Adrenal gland (tissue), 12 donors: ENCODE results near the gene SRRM1. TPM values are rescaled to one million over a fixed set of nuclear protein-coding genes. Genes with fewer than 3 reads are reported as not detected.
"Not testable (repeated sequence)": the region's sequence is repeated elsewhere in the genome, so short reads cannot be mapped to it uniquely, and the experiment has no call there.

Source experiments
- DNase-seq, 7 donors: peaks; one replicate each; pipeline ENCODE4 v3.0.0-alpha.2; 2019 to 2020
- H3K27ac ChIP-seq, 5 donors: fragments of 200-600 bp; sonication (generic) in 4 of 5; 1 replicate in 3 of 5; 2 replicates in 2 of 5; pipeline versions ENCODE4 v1.5.1 to v1.8.0; 2016 to 2020; ENCODE audit warnings: mild to moderate bottlenecking in 1 of 5
- H3K27me3 ChIP-seq: fragments of 200-600 bp; 2 replicates; pipeline ENCODE4 v1.8.0; 2021
- H3K36me3 ChIP-seq, 2 donors: fragments of 200-600 bp; replicated peaks in 1 of 2; 1 replicate in 1 of 2; 2 replicates in 1 of 2; pipeline versions ENCODE4 v1.5.1 to v1.8.0; 2018 to 2022
- H3K4me1 ChIP-seq, 2 donors: fragments of 200-600 bp; replicated peaks in 1 of 2; 1 replicate in 1 of 2; 2 replicates in 1 of 2; pipeline versions ENCODE4 v1.5.1 to v1.8.0; 2018 to 2021
- H3K4me3 ChIP-seq, 4 donors: fragments of 200-600 bp; sonication (generic) in 3 of 4; one replicate each; pipeline ENCODE4 v1.5.1; 2016 to 2018
- H3K9me3 ChIP-seq, 3 donors: fragments of 200-600 bp; sonication (generic) in 1 of 3; replicated peaks in 1 of 3; 1 replicate in 2 of 3; 2 replicates in 1 of 3; pipeline versions ENCODE4 v1.5.1 to v1.8.0; 2016 to 2021
- POLR2A ChIP-seq, 2 donors: fragments of 450-650 bp; IDR thresholded peaks; one replicate each; pipeline ENCODE4 v1.6.1; 2017; ENCODE audit warnings: antibody characterized with exemption in 2 of 2, mild to moderate bottlenecking in 2 of 2, moderate library complexity in 1 of 2
- WGBS, 4 donors: extraction: QIAGEN DNeasy Blood & Tissue Kit in 2 of 4; methylation state at CpG; one replicate each; pipeline versions ENCODE4 v1.1.5 to v1.1.7; 2013 to 2017; 5-methylcytosine and 5-hydroxymethylcytosine counted together
- intact Hi-C, 2 donors: fragments of 100-400 bp; cut with DNase I; formaldehyde crosslinking; loops; one replicate each; pipeline versions ENCODE4 v1.14.1 to v1.15.0; 2022 to 2023
- polyA plus RNA-seq, 3 donors: library from polyadenylated mRNA; stranded (reverse); fragments of 200-250 nt in 2 of 3; fragments of 350-450 nt in 1 of 3; fragmentation: Illumina TruSeq in 1 of 3; extraction: RNeasy Lipid Tissue Mini Kit (QIAGEN cat#74804) in 1 of 3; gene quantifications; one replicate each; pipeline ENCODE4 v1.2.3, GENCODE V29; 2013 to 2014
- small RNA-seq, 2 donors: library from RNA; depleted of rRNA; stranded (forward); fragments of <200 nt; gene quantifications; one replicate each; pipeline ENCODE3, GENCODE V24; 2016
- total RNA-seq, 9 donors: library from RNA; depleted of rRNA in 4 of 9; stranded (reverse); fragments of >200 nt in 4 of 9; fragments of 120-200 nt in 1 of 9; fragmentation: NEBNext Ultra II Directional in 1 of 9; extraction: Animal tissue kit (Norgen Biotek cat#: 25700) in 1 of 9; gene quantifications; one replicate each; pipeline versions ENCODE4 v1.1.0 to v1.2.4, GENCODE V29; 2013 to 2023
- TF ChIP-seq, protein P1 (sequence below), 6 experiments: fragments of 450-650 bp in 4 of 6; fragments of 200-600 bp in 2 of 6; sonication (generic) in 1 of 6; IDR thresholded peaks; 1 replicate in 5 of 6; 2 replicates in 1 of 6; pipeline versions ENCODE4 v1.5.1 to v1.8.0; 2016 to 2021; ENCODE audit warnings: antibody characterized with exemption in 6 of 6, mild to moderate bottlenecking in 2 of 6, moderate library complexity in 1 of 6
- donor health status: healthy with polysubstance abuse.
- donor health status: Bipolar disorder and iron deficiency.
- donor health status: DM: yes; HTN: yes; CAD: no.
- donor health status: DM: no; HTN: no; CAD: no.
- donor health status: DM: no; HTN: no; CAD: no.
- donor health status: DM: yes; HTN: yes; CAD: no.

SRRM1 gene
- total and polyA plus RNA-seq, 12 donors = 30.0 to 121 (median 80.3) TPM

DNA sequence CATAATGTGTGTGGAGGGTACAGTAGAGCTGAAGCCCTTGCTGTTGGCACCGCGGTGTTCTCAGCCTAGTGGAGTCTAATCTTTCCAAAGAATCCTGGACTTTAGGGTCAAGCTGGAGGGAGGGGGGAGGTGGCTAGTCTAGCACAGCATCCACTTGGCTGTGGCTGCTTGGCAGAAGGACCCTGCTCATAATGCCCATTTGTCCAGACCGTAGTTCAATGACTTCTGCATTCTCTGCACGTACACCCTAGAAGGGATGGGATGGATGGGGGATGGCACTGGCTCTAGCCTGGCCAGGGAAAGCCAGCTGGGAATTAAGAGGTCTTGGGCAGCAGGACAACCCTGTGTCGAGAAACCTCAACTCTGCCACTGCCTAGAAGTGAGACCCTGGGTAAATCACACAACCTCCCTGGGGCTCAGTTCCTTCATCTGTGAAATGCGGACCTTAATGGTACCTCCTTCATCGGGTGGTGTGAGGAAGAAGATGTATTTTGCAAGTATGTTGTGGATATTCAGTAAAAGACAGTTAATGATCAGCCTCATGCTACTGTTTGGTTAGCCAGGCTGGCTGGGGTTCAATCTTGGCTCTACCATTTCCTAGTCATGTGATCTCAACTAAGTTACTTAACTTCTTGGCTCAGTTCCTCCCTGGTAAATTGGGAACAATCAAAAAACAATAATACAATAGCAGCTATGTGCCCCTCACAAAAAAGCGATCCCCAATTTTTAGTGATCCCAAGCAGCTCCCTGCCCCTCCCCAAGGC, 75.0 kb downstream of the SRRM1 start:
- peaks cover 0 to 10% of the 10 kb centered on the region in 2 donors for H3K4me1 ChIP-seq
- DNase-seq = no peak
- TF ChIP-seq, protein P1, sequence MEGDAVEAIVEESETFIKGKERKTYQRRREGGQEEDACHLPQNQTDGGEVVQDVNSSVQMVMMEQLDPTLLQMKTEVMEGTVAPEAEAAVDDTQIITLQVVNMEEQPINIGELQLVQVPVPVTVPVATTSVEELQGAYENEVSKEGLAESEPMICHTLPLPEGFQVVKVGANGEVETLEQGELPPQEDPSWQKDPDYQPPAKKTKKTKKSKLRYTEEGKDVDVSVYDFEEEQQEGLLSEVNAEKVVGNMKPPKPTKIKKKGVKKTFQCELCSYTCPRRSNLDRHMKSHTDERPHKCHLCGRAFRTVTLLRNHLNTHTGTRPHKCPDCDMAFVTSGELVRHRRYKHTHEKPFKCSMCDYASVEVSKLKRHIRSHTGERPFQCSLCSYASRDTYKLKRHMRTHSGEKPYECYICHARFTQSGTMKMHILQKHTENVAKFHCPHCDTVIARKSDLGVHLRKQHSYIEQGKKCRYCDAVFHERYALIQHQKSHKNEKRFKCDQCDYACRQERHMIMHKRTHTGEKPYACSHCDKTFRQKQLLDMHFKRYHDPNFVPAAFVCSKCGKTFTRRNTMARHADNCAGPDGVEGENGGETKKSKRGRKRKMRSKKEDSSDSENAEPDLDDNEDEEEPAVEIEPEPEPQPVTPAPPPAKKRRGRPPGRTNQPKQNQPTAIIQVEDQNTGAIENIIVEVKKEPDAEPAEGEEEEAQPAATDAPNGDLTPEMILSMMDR (IDR thresholded peaks at IDR 0.05) = no peak
- no peak for TF ChIP-seq POLR2A (IDR thresholded peaks at IDR 0.05)
- no peak overlapping the region for H3K4me3 ChIP-seq
- no peak overlapping the region for H3K27ac ChIP-seq
- no peaks in the 10 kb centered on the region for H3K9me3 ChIP-seq
- H3K36me3 ChIP-seq = no peaks in the 10 kb centered on the region
- intact Hi-C loops = no loop called here
- no peaks in the 10 kb centered on the region for H3K27me3 ChIP-seq
- 80 to 90% (median 86%) methylated on average over 8 of the region's 8 CpGs for WGBS, 4 donors

DNA sequence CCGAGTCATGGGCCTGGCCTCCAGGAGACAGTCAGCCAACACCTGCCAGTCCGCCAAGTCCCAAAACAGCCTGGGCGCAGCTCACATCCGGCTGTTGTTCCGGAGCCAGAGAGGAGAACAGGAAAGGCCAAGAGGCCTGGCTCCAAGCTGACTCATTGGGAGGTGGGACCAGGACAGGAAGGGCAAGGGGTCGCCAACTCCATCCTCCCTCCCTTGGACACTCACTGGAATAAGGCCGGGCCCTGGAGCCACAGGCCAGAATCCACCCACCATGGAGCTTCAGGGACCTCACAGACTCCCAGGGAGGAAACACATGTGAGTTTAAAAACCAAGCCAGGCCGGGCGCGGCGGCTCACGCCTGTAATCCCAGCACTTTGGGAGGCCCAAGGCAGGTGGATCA, 77.0 kb downstream of the SRRM1 start:
- Histone ChIP-seq H3K9me3 (no peaks in the 10 kb centered on the region), H3K27ac (peak overlapping the region in 2 of 5 donors; percentile 45 to 83), H3K4me1 (peaks cover 0 to 17% of the 10 kb centered on the region in 2 donors), H3K36me3 (no peaks in the 10 kb centered on the region), H3K4me3 (no peak overlapping the region), H3K27me3 (no peaks in the 10 kb centered on the region)
- intact Hi-C loops = no loop called here
- DNase-seq = peak; percentile 56 to 90 (median 71)
- 29 to 67% (median 59%) methylated on average over 6 to 12 of the region's 12 CpGs for WGBS, 4 donors
- TF ChIP-seq, protein P1 (IDR thresholded peaks at IDR 0.05) = no peak
- TF ChIP-seq POLR2A (IDR thresholded peaks at IDR 0.05) = no peak

DNA sequence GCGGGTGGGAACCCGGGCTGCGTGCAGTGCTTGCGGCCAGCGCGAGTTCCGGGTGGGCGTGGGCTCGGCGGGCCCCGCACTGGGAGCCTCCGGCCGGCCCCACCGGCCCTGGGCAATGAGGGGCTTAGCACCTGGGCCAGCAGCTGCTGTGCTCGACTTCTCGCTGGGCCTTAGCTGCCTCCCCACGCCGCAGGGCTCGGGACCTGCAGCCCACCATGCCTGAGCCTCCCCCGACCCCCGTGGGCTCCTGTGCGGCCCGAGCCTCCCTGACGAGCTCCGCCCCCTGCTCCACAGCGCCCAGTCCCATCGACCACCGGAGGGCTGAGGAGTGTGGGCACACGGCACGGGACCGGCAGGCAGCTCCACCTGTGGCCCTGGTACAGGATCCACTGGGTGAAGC, 78.4 kb downstream of the SRRM1 start:
- WGBS, 4 donors = 93 to 100% (median 95%) methylated on average over 1 to 31 of the region's 31 CpGs
- no peak overlapping the region for H3K4me3 ChIP-seq
- no peak overlapping the region for H3K27ac ChIP-seq
- DNase-seq = no peak
- H3K27me3 ChIP-seq = no peaks in the 10 kb centered on the region
- intact Hi-C loops = no loop called here
- TF ChIP-seq, protein P1 (IDR thresholded peaks at IDR 0.05) = no peak
- TF ChIP-seq POLR2A (IDR thresholded peaks at IDR 0.05) = no peak
- H3K9me3 ChIP-seq = no peaks in the 10 kb centered on the region
- H3K36me3 ChIP-seq = no peaks in the 10 kb centered on the region
- peaks cover 0 to 17% of the 10 kb centered on the region in 2 donors for H3K4me1 ChIP-seq

DNA sequence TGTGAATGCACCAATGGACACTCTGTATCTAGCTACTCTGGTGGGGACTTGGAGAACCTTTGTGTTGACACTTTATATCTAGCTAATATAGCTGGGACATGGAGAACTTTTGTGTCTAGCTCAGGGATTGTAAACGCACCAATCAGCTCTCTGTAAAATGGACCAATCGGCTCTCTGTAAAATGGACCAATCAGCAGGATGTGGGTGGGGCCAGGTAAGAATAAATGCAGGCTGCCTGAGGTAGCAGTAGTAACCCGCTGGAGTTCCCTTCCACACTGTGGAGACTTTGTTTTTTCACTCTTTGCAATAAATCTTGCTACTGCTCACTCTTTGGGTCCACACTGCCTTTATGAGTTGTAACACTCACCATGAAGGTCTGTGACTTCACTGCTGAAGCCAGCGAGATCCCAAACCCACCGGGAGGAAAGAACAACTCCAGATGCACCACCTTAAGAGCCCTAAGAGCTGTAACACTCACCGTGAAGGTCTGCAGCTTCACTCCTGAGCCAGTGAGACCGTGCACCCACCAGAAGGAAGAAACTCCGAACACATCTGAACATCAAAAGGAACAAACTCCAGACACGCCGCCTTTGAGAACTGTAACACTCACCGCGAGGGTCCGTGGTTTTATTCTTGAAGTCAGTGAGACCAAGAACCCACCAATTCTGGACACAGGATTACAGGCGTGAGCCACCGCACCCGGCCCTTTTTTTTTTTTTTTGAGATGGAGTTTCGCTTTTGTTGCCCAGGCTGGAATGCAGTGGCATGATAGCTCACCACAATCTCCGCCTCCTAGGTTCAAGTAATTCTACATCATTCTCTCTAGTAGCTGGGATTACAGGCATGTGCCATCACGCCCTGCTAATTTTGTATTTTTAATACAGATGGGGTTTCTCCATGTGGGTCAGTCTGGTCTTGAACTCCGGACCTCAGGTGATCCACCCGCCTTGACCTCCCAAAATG, 79.3 kb downstream of the SRRM1 start:
- H3K27me3 ChIP-seq, H3K9me3 ChIP-seq, H3K27ac ChIP-seq, intact Hi-C loops, H3K36me3 ChIP-seq, DNase-seq, H3K4me3 ChIP-seq: not testable (repeated sequence)
- H3K4me1 ChIP-seq = peaks cover 0 to 23% of the 10 kb centered on the region in 2 donors
- 79 to 88% (median 83%) methylated on average over 21 of the region's 21 CpGs for WGBS, 4 donors

Small RNA genes lying within 50 kb of the gene (small RNA-seq; reads per million reads assigned to genes)
- gene RF00019 = 0 reads per million in 2 donors

Other genes starting within 250 kb of the SRRM1 start
- 1 to 10 TPM; 2.1 to 8.9 (median 5.5) TPM for gene STPG1, start 229.5 kb upstream of the SRRM1 start, total RNA-seq
- 1 to 10 TPM; 5.4 to 8.6 (median 7.8) TPM for gene STPG1, start 229.5 kb upstream of the SRRM1 start, polyA plus RNA-seq
- gene NIPAL3, start 227.5 kb upstream of the SRRM1 start, total RNA-seq = 10 to 100 TPM; 15.6 to 88.4 (median 29.4) TPM
- gene NIPAL3, start 227.5 kb upstream of the SRRM1 start, polyA plus RNA-seq = 1 to 10 TPM; 5.6 to 9.8 (median 8.8) TPM
- gene RCAN3, start 140.5 kb upstream of the SRRM1 start, total RNA-seq = 1 to 10 TPM in 8 of 9 donors, under 1 TPM in 1; 0.48 to 5.6 (median 2.4) TPM
- 1 to 10 TPM; 1.0 to 2.5 (median 2.1) TPM for gene RCAN3, start 140.5 kb upstream of the SRRM1 start, polyA plus RNA-seq
- under 1 TPM in 3 of 9 donors, not detected in 6; under 0.01 to 0.11 (median under 0.01) TPM for gene NCMAP, start 87.2 kb upstream of the SRRM1 start, total RNA-seq
- gene NCMAP, start 87.2 kb upstream of the SRRM1 start, polyA plus RNA-seq = under 1 TPM in 2 of 3 donors, not detected in 1; 0.09 to 0.27 TPM
- gene CLIC4, start 102.1 kb downstream of the SRRM1 start, total RNA-seq = 100 to 1,000 TPM in 6 of 9 donors, 10 to 100 TPM in 3; 26.8 to 166 (median 117) TPM
- 100 to 1,000 TPM in 1 of 3 donors, 10 to 100 TPM in 2; 27.5 to 108 (median 32.4) TPM for gene CLIC4, start 102.1 kb downstream of the SRRM1 start, polyA plus RNA-seq